BE2C (cell line): ENCODE data around the gene TBKBP1.

Experiments used
- DNase-seq: peaks from one replicate; pipeline ENCODE4 v3.0.0-alpha.2; 2020
- H3K27me3 ChIP-seq: fragments of 250-450 bp; sonication (Bioruptor Pico); 2 replicates; pipeline ENCODE4 v1.5.1; 2020; ENCODE audit warnings: mild to moderate bottlenecking
- H3K36me3 ChIP-seq: fragments of 250-450 bp; sonication (Bioruptor Pico); 2 replicates; pipeline ENCODE4 v1.5.1; 2020; ENCODE audit warnings: mild to moderate bottlenecking
- H3K4me1 ChIP-seq: fragments of 250-450 bp; sonication (Bioruptor Pico); 2 replicates; pipeline ENCODE4 v1.5.1; 2020
- H3K4me3 ChIP-seq: 2 replicates; pipeline ENCODE4 v1.5.1; 2011; ENCODE audit warnings: low read depth, low read length
- H3K9me3 ChIP-seq: fragments of 250-450 bp; sonication (Bioruptor Pico); 2 replicates; pipeline ENCODE4 v1.5.1; 2020
- TF ChIP-seq, protein P1 (sequence below): IDR thresholded peaks from 2 replicates; pipeline ENCODE4 v1.5.1; 2012; ENCODE audit warnings: mild to moderate bottlenecking, low read depth, low read length

The TBKBP1 gene

DNA sequence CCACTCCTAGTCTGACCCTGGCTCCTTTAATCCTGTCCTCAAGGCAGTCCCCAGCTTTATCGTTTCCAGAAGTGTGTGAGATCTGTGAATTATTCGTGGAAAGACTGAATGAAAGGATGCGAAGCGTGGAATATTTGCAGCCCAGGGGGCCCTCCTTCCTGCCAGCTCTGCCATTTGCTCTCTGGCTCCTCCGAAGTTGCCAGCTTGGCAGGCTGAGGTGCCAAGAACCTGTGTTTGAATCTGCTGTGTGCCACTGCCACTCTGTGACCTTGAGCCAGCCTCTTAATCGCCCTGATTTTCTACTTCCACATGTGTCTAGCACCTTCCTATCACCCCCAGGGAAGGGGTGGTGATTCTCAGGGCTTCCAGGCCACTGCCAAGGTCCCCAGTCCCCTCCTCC, 10.8 kb downstream of the TBKBP1 start:
- Histone ChIP-seq H3K9me3 (no peaks in the 10 kb centered on the region), H3K4me3 (no peak overlapping the region), H3K4me1 (peaks cover 29% of the 10 kb centered on the region), H3K27me3 (no peaks in the 10 kb centered on the region), H3K36me3 (peaks cover 12% of the 10 kb centered on the region)
- no peak for DNase-seq
- TF ChIP-seq, protein P1, sequence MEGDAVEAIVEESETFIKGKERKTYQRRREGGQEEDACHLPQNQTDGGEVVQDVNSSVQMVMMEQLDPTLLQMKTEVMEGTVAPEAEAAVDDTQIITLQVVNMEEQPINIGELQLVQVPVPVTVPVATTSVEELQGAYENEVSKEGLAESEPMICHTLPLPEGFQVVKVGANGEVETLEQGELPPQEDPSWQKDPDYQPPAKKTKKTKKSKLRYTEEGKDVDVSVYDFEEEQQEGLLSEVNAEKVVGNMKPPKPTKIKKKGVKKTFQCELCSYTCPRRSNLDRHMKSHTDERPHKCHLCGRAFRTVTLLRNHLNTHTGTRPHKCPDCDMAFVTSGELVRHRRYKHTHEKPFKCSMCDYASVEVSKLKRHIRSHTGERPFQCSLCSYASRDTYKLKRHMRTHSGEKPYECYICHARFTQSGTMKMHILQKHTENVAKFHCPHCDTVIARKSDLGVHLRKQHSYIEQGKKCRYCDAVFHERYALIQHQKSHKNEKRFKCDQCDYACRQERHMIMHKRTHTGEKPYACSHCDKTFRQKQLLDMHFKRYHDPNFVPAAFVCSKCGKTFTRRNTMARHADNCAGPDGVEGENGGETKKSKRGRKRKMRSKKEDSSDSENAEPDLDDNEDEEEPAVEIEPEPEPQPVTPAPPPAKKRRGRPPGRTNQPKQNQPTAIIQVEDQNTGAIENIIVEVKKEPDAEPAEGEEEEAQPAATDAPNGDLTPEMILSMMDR, result no peak

- DNase-seq, result no peak
- TF ChIP-seq, protein P1, result no peak
- no peak overlapping the region for H3K4me3 ChIP-seq
Measured at GRCh38 chr17:47705536-47706530, 11.9 kb downstream of the TBKBP1 start.

GRCh38 chr17:47707056-47707804, 13.3 kb downstream of the TBKBP1 start:
- TF ChIP-seq, protein P1, result no peak
- DNase-seq, result no peak
- Histone ChIP-seq H3K4me1 (peaks cover 17% of the 10 kb centered on the region), H3K27me3 (no peaks in the 10 kb centered on the region), H3K9me3 (no peaks in the 10 kb centered on the region), H3K36me3 (peaks cover 26% of the 10 kb centered on the region), H3K4me3 (no peak overlapping the region)

More at GRCh38 chr17:47705536-47706530, 11.9 kb downstream of the TBKBP1 start:
- peaks cover 21% of the 10 kb centered on the region for H3K36me3 ChIP-seq
- no peaks in the 10 kb centered on the region for H3K27me3 ChIP-seq
- peaks cover 29% of the 10 kb centered on the region for H3K4me1 ChIP-seq
- H3K9me3 ChIP-seq, result no peaks in the 10 kb centered on the region

DNA sequence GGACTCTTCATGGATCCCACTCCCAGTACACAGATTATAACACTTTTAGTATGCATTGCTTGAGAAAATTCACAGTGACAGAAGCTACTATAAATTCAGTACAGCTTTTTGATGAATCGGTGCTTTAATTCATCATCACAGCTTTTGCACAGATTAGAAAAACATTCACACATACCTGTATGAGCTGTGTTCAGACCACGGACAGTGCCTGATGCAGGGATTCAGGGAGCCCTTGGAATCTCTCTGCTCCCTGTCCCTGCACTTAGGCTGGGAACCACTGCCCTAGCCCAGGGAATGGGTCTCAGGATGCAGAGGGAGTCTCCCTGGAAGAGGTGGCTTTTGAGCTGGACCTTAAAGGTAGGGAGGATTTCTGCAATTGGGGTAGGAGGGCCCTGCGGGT, 13.9 kb downstream of the TBKBP1 start:
- TF ChIP-seq, protein P1, result no peak
- Histone ChIP-seq H3K36me3 (peaks cover 26% of the 10 kb centered on the region), H3K4me3 (no peak overlapping the region), H3K4me1 (peaks cover 13% of the 10 kb centered on the region), H3K9me3 (no peaks in the 10 kb centered on the region), H3K27me3 (no peaks in the 10 kb centered on the region)
- no peak for DNase-seq

- peaks cover 13% of the 10 kb centered on the region for H3K4me1 ChIP-seq
- H3K9me3 ChIP-seq, result no peaks in the 10 kb centered on the region
- H3K27me3 ChIP-seq, result no peaks in the 10 kb centered on the region
- DNase-seq, result no peak
- no peak overlapping the region for H3K4me3 ChIP-seq
- TF ChIP-seq, protein P1, result no peak
- peaks cover 26% of the 10 kb centered on the region for H3K36me3 ChIP-seq
Measured at GRCh38 chr17:47708312-47708863, 14.4 kb downstream of the TBKBP1 start.
